Sigmoid colon (tissue), 4 donors: Measurements from ENCODE around the gene GLI3.

Experiments used
- POLR2A ChIP-seq, 2 donors: fragments of 450-650 bp; IDR thresholded peaks; one replicate each; pipeline ENCODE4 v1.6.1; 2016; ENCODE audit warnings: antibody characterized with exemption in 2 of 2, mild to moderate bottlenecking in 2 of 2, moderate library complexity in 2 of 2
- POLR2AphosphoS5 ChIP-seq, 4 donors: sonication (generic); formaldehyde crosslinking; IDR thresholded peaks; one replicate each; pipeline ENCODE4 v1.6.1; 2017; ENCODE audit warnings: antibody characterized with exemption in 4 of 4

DNA sequence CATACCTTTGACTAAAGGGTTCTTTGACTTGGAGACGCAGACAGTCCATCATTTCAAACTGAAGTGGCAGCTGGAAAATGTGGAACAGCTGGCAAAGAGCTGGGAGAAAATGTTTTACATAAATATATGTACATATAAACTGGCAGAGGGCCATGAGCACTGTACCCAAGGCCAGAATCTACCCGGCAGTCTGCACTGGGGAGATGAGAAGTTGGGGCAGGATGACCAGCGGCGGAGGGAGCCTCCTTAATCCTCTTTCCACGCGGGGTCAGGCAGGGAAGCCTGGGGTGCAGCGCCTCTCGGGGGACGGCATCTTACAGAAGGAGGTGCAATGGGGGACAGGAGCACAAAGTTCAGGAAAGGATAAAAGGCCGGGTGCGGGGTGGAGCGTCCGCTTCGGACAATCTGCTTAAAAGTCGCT, 1.3 kb downstream of the GLI3 start:
- TF ChIP-seq POLR2A (IDR thresholded peaks at IDR 0.05) = no peak
- TF ChIP-seq POLR2AphosphoS5 (IDR thresholded peaks at IDR 0.05) = no peak
